AG09319 (cell line): ENCODE results near the gene IQCE.

Source experiments
- DNase-seq: peaks from one replicate; pipeline ENCODE4 v3.0.0-alpha.2; 2010; ENCODE audit warnings: low read depth; ENCODE audit errors: extremely low read depth
- CTCF ChIP-seq: IDR thresholded peaks from 2 replicates; pipeline ENCODE4 v1.5.1; 2011; ENCODE audit warnings: low read depth, mild to moderate bottlenecking, inconsistent platforms, low read length, moderate library complexity

IQCE gene

DNA sequence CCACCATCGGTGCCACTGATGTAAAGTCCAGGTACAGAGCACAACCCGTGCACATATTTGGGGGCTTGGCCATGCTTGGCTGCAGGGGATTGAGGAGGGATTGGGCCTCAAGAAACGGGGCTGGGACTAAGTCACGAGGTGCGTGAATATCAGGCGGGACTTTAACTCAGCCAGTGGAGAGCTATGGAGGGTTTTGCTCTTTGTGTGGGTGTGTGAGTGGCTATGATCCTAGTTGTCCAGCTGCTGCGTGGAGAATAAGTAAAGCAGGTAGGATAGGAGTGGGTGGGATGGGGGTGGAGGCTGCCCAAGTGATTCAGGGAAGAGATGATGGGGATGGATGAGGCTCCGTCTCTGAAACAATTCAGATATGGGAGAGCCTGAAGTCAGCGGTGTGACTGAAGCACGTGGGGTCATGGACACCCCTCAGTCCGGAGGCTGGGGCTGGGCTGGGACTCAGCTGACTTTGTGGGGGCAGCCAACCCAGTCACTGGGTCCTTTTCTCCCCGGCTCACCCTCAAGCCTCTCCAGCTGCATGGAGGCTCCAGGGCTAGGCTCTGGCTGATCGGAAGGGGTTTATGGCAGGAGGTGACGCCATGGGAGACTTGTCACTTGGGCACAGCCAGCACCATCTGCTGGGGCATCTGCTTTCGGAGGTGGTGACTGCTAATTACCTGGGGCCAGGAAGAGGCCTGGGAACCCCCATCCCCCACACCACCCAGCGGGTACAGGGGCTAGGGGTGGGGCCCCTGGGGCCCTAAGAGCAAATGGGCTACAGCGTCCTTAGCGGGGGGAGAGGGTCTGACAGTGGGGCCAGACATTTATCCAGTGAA is 40.9 kb upstream of the IQCE start:
- no peak for TF ChIP-seq CTCF
- no peak for DNase-seq

DNA sequence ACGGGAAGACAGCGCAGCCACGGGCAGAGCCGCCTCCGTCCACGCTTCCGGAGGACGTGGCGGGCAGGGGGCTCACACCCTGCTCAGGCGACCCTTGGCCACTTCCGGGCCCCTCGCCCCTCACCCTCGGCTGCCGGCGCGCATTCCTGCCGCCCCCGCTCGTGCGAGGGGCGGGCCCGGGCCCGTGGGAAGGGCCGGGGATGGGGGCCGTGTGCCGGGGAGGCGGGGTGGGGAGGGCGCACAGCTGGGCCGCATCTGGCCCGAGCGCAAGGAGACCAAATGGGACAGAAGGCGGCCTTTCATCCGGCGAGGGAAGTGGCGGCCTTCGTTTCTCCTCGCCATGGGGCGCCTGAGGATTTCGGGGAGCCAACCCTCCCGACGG is 40.1 kb upstream of the IQCE start:
- DNase-seq: no peak
- no peak for TF ChIP-seq CTCF

GRCh38 chr7:2519119-2519930 is 39.5 kb upstream of the IQCE start, which contains the start of gene LFNG:
Gene LFNG (plus strand): TSS chr7:2519774. CDS start chr7:2519862, 88 bp downstream.
- TF ChIP-seq CTCF: no peak
- DNase-seq: no peak

- no peak for DNase-seq
- no peak for TF ChIP-seq CTCF
Measured at GRCh38 chr7:2520131-2520760, 38.5 kb upstream of the IQCE start.

- no peak for DNase-seq
- no peak for TF ChIP-seq CTCF
Measured at GRCh38 chr7:2520761-2521290, 38.0 kb upstream of the IQCE start.

- DNase-seq: no peak
- no peak for TF ChIP-seq CTCF
Measured at GRCh38 chr7:2521341-2521745, 37.4 kb upstream of the IQCE start.
